BJ (cell line): ENCODE measurements around the gene KCNA5. TPM values are rescaled to one million over a fixed set of nuclear protein-coding genes. Genes with fewer than 3 reads are reported as not detected.

Experiments used
- CTCF ChIA-PET: fragments of 350-600 bp; formaldehyde crosslinking; extraction: SDS; loops from one replicate; lab custom pipeline; 2021; ENCODE audit warnings: antibody characterized with exemption, inconsistent platforms; lab: Yijun Ruan, JAX
- POLR2A ChIA-PET: fragments of 300-600 bp; sonication (Branson Sonifier 250); formaldehyde crosslinking; extraction: SDS; loops from one replicate; lab custom pipeline; 2021; ENCODE audit warnings: antibody characterized with exemption; lab: Charles Lee
- DNase-seq: peaks from one replicate; pipeline ENCODE4 v3.0.0-alpha.2; 2011; ENCODE audit warnings: low read depth
- H3K27me3 ChIP-seq: 2 replicates; pipeline ENCODE4 v1.6.0; 2011; ENCODE audit warnings: low read length; ENCODE audit not compliant: control insufficient read depth, insufficient read depth
- H3K36me3 ChIP-seq: 2 replicates; pipeline ENCODE4 v1.5.1; 2011; ENCODE audit warnings: low read length; ENCODE audit not compliant: control insufficient read depth, insufficient read depth
- H3K4me3 ChIP-seq: 2 replicates; pipeline ENCODE4 v1.5.1; 2011; ENCODE audit warnings: low read depth, mild to moderate bottlenecking, control low read depth, low read length
- CTCF ChIP-seq: IDR thresholded peaks from 2 replicates; pipeline ENCODE4 v1.5.1; 2011; ENCODE audit warnings: low read depth, mild to moderate bottlenecking, control low read depth, inconsistent platforms, low read length, moderate library complexity; ENCODE audit not compliant: insufficient read depth
- polyA plus RNA-seq: library from polyadenylated mRNA; depleted of rRNA; stranded (reverse); fragments of >200 nt; gene quantifications from 2 replicates; pipeline ENCODE4 v1.2.3, GENCODE V29; 2011

Gene KCNA5
- polyA plus RNA-seq, 1 experiment = not detected

GRCh38 chr12:5000658-5001385 is 42.9 kb upstream of the KCNA5 start:
- no peak for TF ChIP-seq CTCF
- ChIA-PET POLR2A (no interaction called here), CTCF (interaction anchor here (0.9 to 14.1 kb wide), 5 partner anchors 11 to 154 kb away, joined by 3 to 241 read pairs (median 3); no protein-coding TSS in a partner anchor)
- no peak for DNase-seq
- Histone ChIP-seq H3K4me3 (no peak overlapping the region), H3K27me3 (peaks cover 2% of the 10 kb centered on the region; the same call in 1 of the 2 replicates), H3K36me3 (no peaks in the 10 kb centered on the region)

GRCh38 chr12:5003025-5003666 is 40.5 kb upstream of the KCNA5 start:
- Histone ChIP-seq H3K27me3 (no peaks in the 10 kb centered on the region; the same call in 1 of the 2 replicates), H3K4me3 (no peak overlapping the region), H3K36me3 (no peaks in the 10 kb centered on the region)
- ChIA-PET CTCF (interaction anchor here (0.6 to 14.1 kb wide), 10 partner anchors 8 to 395 kb away, joined by 3 to 241 read pairs (median 4); no protein-coding TSS in a partner anchor), POLR2A (no interaction called here)
- peak; percentile 100 for TF ChIP-seq CTCF
- DNase-seq = no peak

- Histone ChIP-seq H3K27me3 (no peaks in the 10 kb centered on the region; the same call in 1 of the 2 replicates), H3K4me3 (no peak overlapping the region), H3K36me3 (no peaks in the 10 kb centered on the region)
- no peak for TF ChIP-seq CTCF
- CTCF ChIA-PET = interaction anchor here (6.1 kb wide), 1 partner anchor 152 kb away, joined by 94 read pairs; no protein-coding TSS in a partner anchor
- no peak for DNase-seq
- POLR2A ChIA-PET = no interaction called here
Measured at GRCh38 chr12:5008661-5009060, 35.0 kb upstream of the KCNA5 start.

GRCh38 chr12:5010151-5010550 is 33.5 kb upstream of the KCNA5 start:
- TF ChIP-seq CTCF = no peak
- POLR2A ChIA-PET = no interaction called here
- Histone ChIP-seq H3K36me3 (no peaks in the 10 kb centered on the region), H3K27me3 (no peaks in the 10 kb centered on the region; the same call in 1 of the 2 replicates), H3K4me3 (no peak overlapping the region)
- DNase-seq = no peak
- CTCF ChIA-PET = no interaction called here

- DNase-seq = no peak
- no peak for TF ChIP-seq CTCF
- ChIA-PET CTCF (interaction anchor here (0.6 to 3.2 kb wide), 9 partner anchors 8 to 158 kb away, joined by 3 to 15 read pairs (median 4); no protein-coding TSS in a partner anchor), POLR2A (no interaction called here)
- Histone ChIP-seq H3K36me3 (no peaks in the 10 kb centered on the region), H3K4me3 (no peak overlapping the region), H3K27me3 (no peaks in the 10 kb centered on the region; the same call in 1 of the 2 replicates)
Measured at GRCh38 chr12:5012337-5012736, 31.3 kb upstream of the KCNA5 start.
